ENCODE data around the gene TMED8. TPM values are rescaled to one million over a fixed set of nuclear protein-coding genes. Genes with fewer than 3 reads are reported as not detected.
"Not testable (repeated sequence)": the region's sequence is repeated elsewhere in the genome, so short reads cannot be mapped to it uniquely, and the experiment has no call there.

The TMED8 gene
- total RNA-seq, 1 experiment from 2014 or later = 14.2 TPM

GRCh38 chr14:77416836-77417235, 39.9 kb upstream of the TMED8 start (continued):
- TF ChIP-seq E2F1 (CRISPR knock-in tag; IDR thresholded peaks at IDR 0.05) = no peak
- no peak for TF ChIP-seq IRF1 (CRISPR knock-in tag; IDR thresholded peaks at IDR 0.05)
- no peak for TF ChIP-seq ELF4 (CRISPR knock-in tag; IDR thresholded peaks at IDR 0.05; ENCODE audit: low read depth)
- TF ChIP-seq ZNF423 (CRISPR knock-in tag; IDR thresholded peaks at IDR 0.05) = no peak

GRCh38 chr14:77416098-77416497, 39.2 kb upstream of the TMED8 start:
- Mint-ChIP-seq H3K9me3 (peaks cover 28% of the 10 kb centered on the region), H3K36me3 (peaks cover 20% of the 10 kb centered on the region)
- H3K27me3 Mint-ChIP-seq (ENCODE audit: low read depth); ATAC-seq; DNase-seq (ENCODE audit: low spot score); H3K27ac Mint-ChIP-seq; H3K4me3 Mint-ChIP-seq; POLR2A ChIA-PET; H3K4me1 Mint-ChIP-seq: not testable (repeated sequence)
- CTCF ChIA-PET = interaction anchor here (1.5 kb wide), 1 partner anchor 9 kb away, joined by 6 read pairs; no protein-coding TSS in a partner anchor

- CTCF ChIA-PET = interaction anchor here (1.5 kb wide), 1 partner anchor 9 kb away, joined by 6 read pairs; no protein-coding TSS in a partner anchor
- H3K27ac Mint-ChIP-seq; DNase-seq (ENCODE audit: low spot score); H3K4me3 Mint-ChIP-seq; H3K4me1 Mint-ChIP-seq; POLR2A ChIA-PET; ATAC-seq; H3K27me3 Mint-ChIP-seq (ENCODE audit: low read depth): not testable (repeated sequence)
- peaks cover 20% of the 10 kb centered on the region for H3K36me3 Mint-ChIP-seq
- H3K9me3 Mint-ChIP-seq = peaks cover 28% of the 10 kb centered on the region
Measured at GRCh38 chr14:77415403-77416030, 38.6 kb upstream of the TMED8 start.

GRCh38 chr14:77409131-77409533, 32.2 kb upstream of the TMED8 start:
- TF ChIP-seq SMAD4 (CRISPR knock-in tag; IDR thresholded peaks at IDR 0.05) = no peak
- peak; percentile 94 for ATAC-seq
- H3K36me3 Mint-ChIP-seq = no peaks in the 10 kb centered on the region
- DNase-seq (ENCODE audit: low spot score) = peak; percentile 20
- ChIA-PET POLR2A (no interaction called here), CTCF (interaction anchor here (0.5 to 1.3 kb wide), 11 partner anchors 18 to 995 kb away, joined by 3 to 12 read pairs (median 3); partner anchors contain the start of genes GSTZ1, POMT2, SAMD15 and TMED8)
- H3K27ac Mint-ChIP-seq = no peak overlapping the region
- no peaks in the 10 kb centered on the region for H3K4me1 Mint-ChIP-seq
- no peaks in the 10 kb centered on the region for H3K27me3 Mint-ChIP-seq (ENCODE audit: low read depth)
- H3K9me3 Mint-ChIP-seq = no peaks in the 10 kb centered on the region
- no peak overlapping the region for H3K4me3 Mint-ChIP-seq

- TF ChIP-seq MYBL2 (CRISPR knock-in tag; IDR thresholded peaks at IDR 0.05) (no peak), ZMAT4 (CRISPR knock-in tag; IDR thresholded peaks at IDR 0.05) (no peak), GRHL2 (CRISPR knock-in tag; IDR thresholded peaks at IDR 0.05; ENCODE audit: insufficient replicate concordance, severe bottlenecking) (no peak), TEAD4 (CRISPR knock-in tag; IDR thresholded peaks at IDR 0.05) (no peak), CBFB (CRISPR knock-in tag; IDR thresholded peaks at IDR 0.05; ENCODE audit: low read depth) (no peak), ZNF671 (CRISPR knock-in tag; IDR thresholded peaks at IDR 0.05) (no peak), ZBTB21 (CRISPR knock-in tag; IDR thresholded peaks at IDR 0.05; ENCODE audit: borderline replicate concordance) (no peak), FOXP4 (CRISPR knock-in tag; IDR thresholded peaks at IDR 0.05) (no peak), ZNF396 (CRISPR knock-in tag; IDR thresholded peaks at IDR 0.05; ENCODE audit: borderline replicate concordance) (no peak), NR2C2 (CRISPR knock-in tag; IDR thresholded peaks at IDR 0.05) (no peak), SOX15 (CRISPR knock-in tag; IDR thresholded peaks at IDR 0.05) (no peak), EMX1 (CRISPR knock-in tag; IDR thresholded peaks at IDR 0.05) (no peak)
- no peak overlapping the region for H3K27ac Mint-ChIP-seq
- no peak overlapping the region for H3K4me3 Mint-ChIP-seq
- no peak for ATAC-seq
- no peaks in the 10 kb centered on the region for H3K36me3 Mint-ChIP-seq
- no peak for DNase-seq (ENCODE audit: low spot score)
- no peaks in the 10 kb centered on the region for H3K4me1 Mint-ChIP-seq
- ChIA-PET POLR2A (interaction anchor here (0.7 kb wide), 1 partner anchor 91 kb away, joined by 5 read pairs; no protein-coding TSS in a partner anchor), CTCF (interaction anchor here (0.7 to 1.8 kb wide), 3 partner anchors 81 to 128 kb away, joined by 3 to 6 read pairs (median 3); no protein-coding TSS in a partner anchor)
- H3K9me3 Mint-ChIP-seq = no peaks in the 10 kb centered on the region
- no peaks in the 10 kb centered on the region for H3K27me3 Mint-ChIP-seq (ENCODE audit: low read depth)
Measured at GRCh38 chr14:77407158-77407557, 30.3 kb upstream of the TMED8 start.

All from WTC11 (cell line).